Esophagus muscularis mucosa (tissue), 4 donors: ENCODE measurements around the gene SPAG4.

Experiments used
- EP300 ChIP-seq: sonication (generic); formaldehyde crosslinking; IDR thresholded peaks from one replicate; pipeline ENCODE4 v1.6.1; 2017; ENCODE audit warnings: antibody characterized with exemption
- POLR2A ChIP-seq: fragments of 450-650 bp; IDR thresholded peaks from one replicate; pipeline ENCODE4 v1.6.1; 2017; ENCODE audit warnings: antibody characterized with exemption, moderate library complexity, mild to moderate bottlenecking, low read depth
- POLR2AphosphoS5 ChIP-seq, 2 donors: sonication (generic); formaldehyde crosslinking; IDR thresholded peaks; one replicate each; pipeline ENCODE4 v1.6.1; 2017; ENCODE audit warnings: antibody characterized with exemption in 2 of 2
- TF ChIP-seq, protein P1 (sequence below), 3 experiments: fragments of 200-600 bp in 2 of 3; fragments of 450-650 bp in 1 of 3; sonication (generic) in 2 of 3; IDR thresholded peaks; one replicate each; pipeline ENCODE4 v1.5.1; 2017 to 2019; ENCODE audit warnings: antibody characterized with exemption in 3 of 3, mild to moderate bottlenecking in 2 of 3, moderate library complexity in 1 of 3

DNA sequence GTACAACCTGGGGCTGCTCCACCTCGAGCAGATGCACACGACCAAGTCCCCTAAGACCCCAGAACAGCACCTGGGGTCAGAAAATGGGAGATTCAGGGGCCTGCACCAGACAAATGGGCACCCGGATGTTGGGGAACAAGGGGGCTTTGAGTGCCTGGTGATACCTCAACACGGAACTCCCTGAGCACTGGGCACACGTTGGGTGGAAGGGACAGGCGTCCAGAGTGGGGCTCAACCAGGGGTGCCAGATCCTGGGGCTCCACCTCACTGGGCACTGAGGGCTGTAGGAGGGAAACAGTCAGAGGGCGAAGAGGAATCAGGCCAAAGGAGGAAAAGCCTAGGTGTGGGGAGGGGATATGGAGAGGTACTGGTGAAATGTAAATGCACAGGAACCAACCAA is 33.5 kb upstream of the SPAG4 start:
- TF ChIP-seq, protein P1, sequence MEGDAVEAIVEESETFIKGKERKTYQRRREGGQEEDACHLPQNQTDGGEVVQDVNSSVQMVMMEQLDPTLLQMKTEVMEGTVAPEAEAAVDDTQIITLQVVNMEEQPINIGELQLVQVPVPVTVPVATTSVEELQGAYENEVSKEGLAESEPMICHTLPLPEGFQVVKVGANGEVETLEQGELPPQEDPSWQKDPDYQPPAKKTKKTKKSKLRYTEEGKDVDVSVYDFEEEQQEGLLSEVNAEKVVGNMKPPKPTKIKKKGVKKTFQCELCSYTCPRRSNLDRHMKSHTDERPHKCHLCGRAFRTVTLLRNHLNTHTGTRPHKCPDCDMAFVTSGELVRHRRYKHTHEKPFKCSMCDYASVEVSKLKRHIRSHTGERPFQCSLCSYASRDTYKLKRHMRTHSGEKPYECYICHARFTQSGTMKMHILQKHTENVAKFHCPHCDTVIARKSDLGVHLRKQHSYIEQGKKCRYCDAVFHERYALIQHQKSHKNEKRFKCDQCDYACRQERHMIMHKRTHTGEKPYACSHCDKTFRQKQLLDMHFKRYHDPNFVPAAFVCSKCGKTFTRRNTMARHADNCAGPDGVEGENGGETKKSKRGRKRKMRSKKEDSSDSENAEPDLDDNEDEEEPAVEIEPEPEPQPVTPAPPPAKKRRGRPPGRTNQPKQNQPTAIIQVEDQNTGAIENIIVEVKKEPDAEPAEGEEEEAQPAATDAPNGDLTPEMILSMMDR (IDR thresholded peaks at IDR 0.05), result no peak
- TF ChIP-seq POLR2AphosphoS5 (IDR thresholded peaks at IDR 0.05) (no peak), POLR2A (no peak), EP300 (no peak)
